ENCODE measurements around the gene KRT75. TPM values are rescaled to one million over a fixed set of nuclear protein-coding genes. Genes with fewer than 3 reads are reported as not detected.

Gene KRT75
- total and polyA plus RNA-seq, 8 donors = not detected

DNA sequence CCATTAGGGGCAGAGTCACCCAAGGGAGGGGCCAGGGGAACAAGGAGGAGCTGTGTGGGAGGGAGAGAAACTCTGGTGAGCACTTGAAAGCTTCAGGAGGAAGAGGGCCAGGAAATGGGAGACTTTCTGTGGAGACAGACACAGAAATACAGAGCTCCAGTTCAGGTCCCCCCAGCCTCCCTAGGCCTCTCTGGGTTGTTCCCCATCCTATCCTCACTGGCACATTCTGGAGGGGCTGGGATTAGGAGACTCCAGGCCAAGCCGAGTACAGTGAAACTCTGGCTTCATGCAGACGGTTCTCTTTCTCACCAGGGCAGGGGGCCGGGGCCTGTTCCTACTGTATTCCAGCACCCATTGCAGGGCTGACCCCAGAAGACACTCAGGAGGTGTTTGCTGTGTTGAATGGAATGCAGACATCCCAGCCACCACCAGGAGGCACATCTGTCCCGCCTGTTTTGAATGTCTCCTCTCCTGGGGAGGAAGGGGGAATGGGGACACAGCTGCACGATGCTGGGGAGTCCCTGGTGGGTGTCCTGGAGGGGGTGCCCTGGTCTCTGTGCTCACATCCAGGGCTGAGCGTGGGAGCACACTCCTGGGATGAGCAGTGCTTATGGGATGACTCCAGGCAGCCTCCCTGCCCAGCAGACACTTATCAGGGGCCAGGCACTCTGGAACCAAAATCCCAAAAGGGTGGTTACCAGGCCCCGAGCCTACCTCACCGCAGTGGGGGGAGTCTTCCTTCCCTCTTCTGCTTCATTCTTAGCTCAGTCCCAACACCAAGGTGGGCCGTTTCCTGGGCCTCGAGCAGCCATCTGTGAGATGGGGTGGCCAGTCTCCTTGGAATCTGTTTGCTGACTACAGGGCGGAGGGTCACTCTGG, 43.2 kb downstream of the KRT75 start:
- Histone ChIP-seq H3K4me3 (no peak overlapping the region), H3K27me3 (peaks cover 0 to 32% (median 4%) of the 10 kb centered on the region in 3 donors), H3K9me3 (no peaks in the 10 kb centered on the region), H3K36me3 (no peaks in the 10 kb centered on the region), H3K4me1 (peaks cover 3 to 22% (median 11%) of the 10 kb centered on the region in 4 donors), H3K27ac (no peak overlapping the region)
- 64 to 74% (median 68%) methylated on average over 10 to 11 of the region's 11 CpGs for WGBS, 5 donors
- peak in 1 of 2 donors; percentile 41 for DNase-seq
- intact Hi-C loops (cut with DNase I; ENCODE audit: low total_unique reads) = no loop called here
- TF ChIP-seq, protein P1, sequence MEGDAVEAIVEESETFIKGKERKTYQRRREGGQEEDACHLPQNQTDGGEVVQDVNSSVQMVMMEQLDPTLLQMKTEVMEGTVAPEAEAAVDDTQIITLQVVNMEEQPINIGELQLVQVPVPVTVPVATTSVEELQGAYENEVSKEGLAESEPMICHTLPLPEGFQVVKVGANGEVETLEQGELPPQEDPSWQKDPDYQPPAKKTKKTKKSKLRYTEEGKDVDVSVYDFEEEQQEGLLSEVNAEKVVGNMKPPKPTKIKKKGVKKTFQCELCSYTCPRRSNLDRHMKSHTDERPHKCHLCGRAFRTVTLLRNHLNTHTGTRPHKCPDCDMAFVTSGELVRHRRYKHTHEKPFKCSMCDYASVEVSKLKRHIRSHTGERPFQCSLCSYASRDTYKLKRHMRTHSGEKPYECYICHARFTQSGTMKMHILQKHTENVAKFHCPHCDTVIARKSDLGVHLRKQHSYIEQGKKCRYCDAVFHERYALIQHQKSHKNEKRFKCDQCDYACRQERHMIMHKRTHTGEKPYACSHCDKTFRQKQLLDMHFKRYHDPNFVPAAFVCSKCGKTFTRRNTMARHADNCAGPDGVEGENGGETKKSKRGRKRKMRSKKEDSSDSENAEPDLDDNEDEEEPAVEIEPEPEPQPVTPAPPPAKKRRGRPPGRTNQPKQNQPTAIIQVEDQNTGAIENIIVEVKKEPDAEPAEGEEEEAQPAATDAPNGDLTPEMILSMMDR (IDR thresholded peaks at IDR 0.05) = peak in 3 of 7 experiments; percentile 17 to 28 (median 24)
- TF ChIP-seq POLR2AphosphoS5 (IDR thresholded peaks at IDR 0.05) = no peak

DNA sequence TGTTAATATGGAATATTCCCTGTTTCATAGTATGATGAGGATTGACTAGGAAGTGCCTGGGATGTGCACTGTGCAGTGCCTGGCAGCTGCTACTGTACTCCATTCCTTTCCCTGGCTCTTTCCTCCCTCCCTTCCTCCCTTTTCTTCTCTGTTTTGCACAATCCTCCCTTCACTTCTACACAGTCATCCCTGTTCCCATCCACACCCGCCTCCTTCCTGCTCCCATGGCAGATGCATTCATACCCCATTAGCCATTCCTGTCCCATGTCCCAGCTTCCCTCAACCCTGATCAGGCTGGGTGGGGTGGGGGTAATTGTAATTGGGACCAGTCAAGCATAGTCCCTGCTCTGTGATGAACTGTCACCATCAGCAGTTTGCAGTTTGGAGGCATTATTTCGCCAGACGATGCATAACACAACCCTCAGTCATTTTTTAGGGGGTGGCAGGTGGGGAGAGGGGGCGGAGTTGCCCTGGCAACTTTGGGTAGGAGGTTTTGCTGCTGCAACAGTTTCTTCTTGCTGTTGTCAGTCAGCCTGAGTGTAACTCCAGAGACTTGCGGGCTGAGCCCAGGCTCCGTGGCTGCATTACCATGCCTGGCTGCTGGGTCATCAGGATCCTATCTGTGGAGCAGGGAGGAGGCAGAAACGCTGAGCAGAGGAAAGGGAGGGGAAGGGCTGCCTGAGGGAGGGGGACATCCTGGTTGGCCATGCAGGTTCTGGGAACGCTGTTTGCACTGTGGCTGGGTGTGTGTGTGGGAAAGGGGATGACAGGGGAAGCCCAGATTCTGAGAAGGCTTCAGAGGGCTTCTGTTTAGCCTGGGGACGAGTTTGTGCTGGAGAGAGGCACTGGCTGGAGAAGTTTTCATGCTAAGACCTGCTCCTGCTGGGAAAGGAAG, 44.6 kb downstream of the KRT75 start:
- intact Hi-C loops (cut with DNase I; ENCODE audit: low total_unique reads) = no loop called here
- Histone ChIP-seq H3K9me3 (no peaks in the 10 kb centered on the region), H3K4me3 (no peak overlapping the region), H3K27me3 (peaks cover 0 to 38% (median 4%) of the 10 kb centered on the region in 3 donors), H3K4me1 (peaks cover 3 to 19% (median 11%) of the 10 kb centered on the region in 4 donors), H3K36me3 (no peaks in the 10 kb centered on the region), H3K27ac (no peak overlapping the region)
- peak in 1 of 2 donors; percentile 45 for DNase-seq
- TF ChIP-seq POLR2AphosphoS5 (IDR thresholded peaks at IDR 0.05) (no peak), EP300 (IDR thresholded peaks at IDR 0.05) (no peak), POLR2A (IDR thresholded peaks at IDR 0.05) (no peak)
- TF ChIP-seq, protein P1 (IDR thresholded peaks at IDR 0.05) = no peak
- 42 to 56% (median 47%) methylated on average over 9 of the region's 9 CpGs for WGBS, 5 donors

DNA sequence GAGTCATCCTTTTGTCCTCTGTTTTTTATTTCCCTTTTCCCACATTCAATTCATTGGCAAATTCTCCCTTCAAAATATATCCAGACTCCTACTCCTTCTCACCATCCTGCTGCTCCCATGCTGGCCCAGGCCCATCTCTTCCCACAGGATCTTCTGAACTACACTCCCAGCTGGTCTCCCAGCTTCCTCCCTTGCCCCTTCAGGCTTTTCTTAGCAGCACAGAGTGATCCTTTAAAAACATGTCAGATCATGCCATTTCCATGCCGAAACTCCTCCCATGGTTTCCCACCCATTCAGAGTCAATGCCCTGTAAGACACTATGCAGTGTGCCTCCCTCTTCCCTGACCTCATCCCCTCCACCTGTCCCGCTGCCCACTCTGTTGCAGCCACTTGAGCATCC, 46.3 kb downstream of the KRT75 start:
- intact Hi-C loops (cut with DNase I; ENCODE audit: low total_unique reads) = no loop called here
- Histone ChIP-seq H3K36me3 (no peaks in the 10 kb centered on the region), H3K27ac (no peak overlapping the region), H3K27me3 (peaks cover 0 to 38% (median 4%) of the 10 kb centered on the region in 3 donors), H3K4me1 (peaks cover 0 to 11% (median 7%) of the 10 kb centered on the region in 4 donors), H3K4me3 (no peak overlapping the region), H3K9me3 (no peaks in the 10 kb centered on the region)
- TF ChIP-seq, protein P1 (IDR thresholded peaks at IDR 0.05) = no peak
- TF ChIP-seq POLR2A (IDR thresholded peaks at IDR 0.05) = no peak
- TF ChIP-seq EP300 (IDR thresholded peaks at IDR 0.05) = no peak
- no peak for TF ChIP-seq POLR2AphosphoS5 (IDR thresholded peaks at IDR 0.05)
- DNase-seq = no peak
- 77 to 91% (median 89%) methylated on average over 2 of the region's 2 CpGs for WGBS, 5 donors

DNA sequence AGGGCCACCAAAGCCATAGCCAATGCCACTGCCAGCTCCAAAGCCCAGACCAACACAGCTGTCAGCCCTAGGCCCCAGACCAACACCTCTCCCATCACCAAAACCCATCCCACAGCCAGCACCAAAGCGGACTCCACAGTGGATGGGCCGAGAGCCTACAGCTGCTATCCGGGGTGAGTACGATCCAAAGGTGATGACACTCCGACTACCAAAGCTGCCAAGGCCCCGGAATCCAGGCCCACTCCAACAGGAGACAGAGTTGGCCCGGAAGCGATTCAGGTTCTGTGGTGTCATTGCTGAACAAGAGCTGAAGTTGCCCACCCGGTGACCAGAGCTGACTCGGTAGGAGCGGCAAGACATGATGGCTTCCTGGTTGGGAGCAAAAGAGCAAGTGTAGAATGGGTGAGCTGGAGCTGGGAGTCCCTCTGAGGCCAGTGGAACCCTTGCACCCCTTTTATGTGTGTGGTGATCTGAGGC, 48.9 kb downstream of the KRT75 start, which contains the start of gene KRT84:
TSS of gene KRT84 (minus strand) at position 427 of the 477 bp plus-strand sequence. CDS start at position 360, 67 bp downstream.
- Histone ChIP-seq H3K36me3 (no peaks in the 10 kb centered on the region), H3K4me3 (no peak within 1 kb of the TSS), H3K9me3 (no peaks in the 10 kb centered on the region), H3K4me1 (no peaks in the 10 kb centered on the region), H3K27me3 (peaks cover 0 to 32% (median 4%) of the 10 kb centered on the region in 3 donors), H3K27ac (no peak within 1 kb of the TSS)
- no peak for TF ChIP-seq POLR2A (IDR thresholded peaks at IDR 0.05)
- no peak for TF ChIP-seq POLR2AphosphoS5 (IDR thresholded peaks at IDR 0.05)
- no peak for DNase-seq
- intact Hi-C loops (cut with DNase I; ENCODE audit: low total_unique reads) = no loop called here
- WGBS, 5 donors = 92 to 100% (median 98%) methylated on average over 7 to 11 of the region's 11 CpGs

Data from stomach (tissue), 9 donors.